ENCODE data around the gene PRR29. TPM values are rescaled to one million over a fixed set of nuclear protein-coding genes. Genes with fewer than 3 reads are reported as not detected.
"Not testable (repeated sequence)": the region's sequence is repeated elsewhere in the genome, so short reads cannot be mapped to it uniquely, and the experiment has no call there.

The PRR29 gene
- total RNA-seq, 1 experiment from 2014 or later, result 0.17 TPM

GRCh38 chr17:64015447-64015846 is 17.3 kb downstream of the PRR29 start:
- DNase-seq (ENCODE audit: low read depth), result no peak

- DNase-seq (ENCODE audit: low read depth), result no peak
Observed at GRCh38 chr17:64016231-64016784, 18.2 kb downstream of the PRR29 start.

GRCh38 chr17:64016974-64017373 is 18.8 kb downstream of the PRR29 start:
- no peak for DNase-seq (ENCODE audit: low read depth)

- DNase-seq (ENCODE audit: low read depth), result no peak
Observed at GRCh38 chr17:64017381-64017980, 19.3 kb downstream of the PRR29 start.

- DNase-seq (ENCODE audit: low read depth), result not testable (repeated sequence)
Observed at GRCh38 chr17:64019551-64019961, 21.4 kb downstream of the PRR29 start.

GRCh38 chr17:64020056-64020766 is 22.1 kb downstream of the PRR29 start, which contains the start of gene ICAM2:
TSS of gene ICAM2 (minus strand) at chr17:64020633. CDS start at chr17:64006691, 13,942 bp downstream.
- no peak for DNase-seq (ENCODE audit: low read depth)

- no peak for DNase-seq (ENCODE audit: low read depth)
Observed at GRCh38 chr17:64022611-64023063, 24.5 kb downstream of the PRR29 start.

- DNase-seq (ENCODE audit: low read depth), result no peak
Observed at GRCh38 chr17:64024215-64024654, 26.1 kb downstream of the PRR29 start.

GRCh38 chr17:64024781-64025731 is 26.9 kb downstream of the PRR29 start:
- DNase-seq (ENCODE audit: low read depth), result no peak

GRCh38 chr17:64025732-64026294 is 27.7 kb downstream of the PRR29 start:
- peak; percentile 84 for DNase-seq (ENCODE audit: low read depth)

- peak; percentile 68 for DNase-seq (ENCODE audit: low read depth)
Observed at GRCh38 chr17:64028874-64029464, 30.8 kb downstream of the PRR29 start.

GRCh38 chr17:64032081-64032480 is 33.9 kb downstream of the PRR29 start:
- no peak for DNase-seq (ENCODE audit: low read depth)

- DNase-seq (ENCODE audit: low read depth), result no peak
Observed at GRCh38 chr17:64036198-64036922, 38.2 kb downstream of the PRR29 start.

- DNase-seq (ENCODE audit: low read depth), result no peak
Observed at GRCh38 chr17:64037180-64037579, 39.0 kb downstream of the PRR29 start.

GRCh38 chr17:64037802-64038201 is 39.7 kb downstream of the PRR29 start:
- DNase-seq (ENCODE audit: low read depth), result no peak

- no peak for DNase-seq (ENCODE audit: low read depth)
Observed at GRCh38 chr17:64038331-64039105, 40.4 kb downstream of the PRR29 start.

GRCh38 chr17:64039106-64039400 is 40.9 kb downstream of the PRR29 start:
- no peak for DNase-seq (ENCODE audit: low read depth)

GRCh38 chr17:64040206-64040605 is 42.1 kb downstream of the PRR29 start:
- DNase-seq (ENCODE audit: low read depth), result no peak

GRCh38 chr17:64041912-64042311 is 43.8 kb downstream of the PRR29 start:
- no peak for DNase-seq (ENCODE audit: low read depth)
